ENCODE measurements around the gene ADAM10.

DNA sequence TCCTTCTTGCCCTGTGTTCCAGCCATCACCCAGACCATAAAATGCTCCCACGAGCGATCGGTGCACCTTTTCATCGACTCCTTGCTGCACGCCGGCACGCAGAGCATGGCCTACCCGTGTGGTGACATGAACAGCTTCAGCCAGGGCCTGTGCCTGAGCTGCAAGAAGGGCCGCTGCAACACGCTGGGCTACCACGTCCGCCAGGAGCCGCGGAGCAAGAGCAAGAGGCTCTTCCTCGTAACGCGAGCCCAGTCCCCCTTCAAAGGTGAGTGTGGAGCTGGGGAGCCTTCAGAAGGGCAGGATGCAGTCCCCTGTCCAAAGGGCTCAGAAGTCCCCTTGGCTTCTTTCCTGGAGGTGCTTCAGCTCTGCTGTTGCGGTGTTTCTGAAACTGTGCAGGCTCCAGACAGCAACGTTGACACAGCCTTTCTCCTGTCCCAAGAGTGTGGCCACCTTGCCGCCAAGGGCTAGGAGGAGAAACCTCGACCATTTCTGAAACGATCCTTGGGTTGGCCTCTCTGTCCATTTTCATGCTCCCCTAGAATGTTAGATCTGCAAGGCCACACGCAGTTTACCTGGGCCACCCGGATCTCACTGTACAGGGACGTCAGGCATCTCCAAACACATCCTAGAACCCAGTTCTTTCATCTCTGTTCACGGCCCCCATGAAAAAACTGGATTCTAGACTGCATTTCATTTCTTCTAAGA, 201.0 kb downstream of the ADAM10 start:
- TF ChIP-seq, protein P1, sequence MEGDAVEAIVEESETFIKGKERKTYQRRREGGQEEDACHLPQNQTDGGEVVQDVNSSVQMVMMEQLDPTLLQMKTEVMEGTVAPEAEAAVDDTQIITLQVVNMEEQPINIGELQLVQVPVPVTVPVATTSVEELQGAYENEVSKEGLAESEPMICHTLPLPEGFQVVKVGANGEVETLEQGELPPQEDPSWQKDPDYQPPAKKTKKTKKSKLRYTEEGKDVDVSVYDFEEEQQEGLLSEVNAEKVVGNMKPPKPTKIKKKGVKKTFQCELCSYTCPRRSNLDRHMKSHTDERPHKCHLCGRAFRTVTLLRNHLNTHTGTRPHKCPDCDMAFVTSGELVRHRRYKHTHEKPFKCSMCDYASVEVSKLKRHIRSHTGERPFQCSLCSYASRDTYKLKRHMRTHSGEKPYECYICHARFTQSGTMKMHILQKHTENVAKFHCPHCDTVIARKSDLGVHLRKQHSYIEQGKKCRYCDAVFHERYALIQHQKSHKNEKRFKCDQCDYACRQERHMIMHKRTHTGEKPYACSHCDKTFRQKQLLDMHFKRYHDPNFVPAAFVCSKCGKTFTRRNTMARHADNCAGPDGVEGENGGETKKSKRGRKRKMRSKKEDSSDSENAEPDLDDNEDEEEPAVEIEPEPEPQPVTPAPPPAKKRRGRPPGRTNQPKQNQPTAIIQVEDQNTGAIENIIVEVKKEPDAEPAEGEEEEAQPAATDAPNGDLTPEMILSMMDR (IDR thresholded peaks at IDR 0.05), result no peak
- no peak for TF ChIP-seq ZFX (IDR thresholded peaks at IDR 0.05; ENCODE audit: borderline replicate concordance)
